GM13977 (cell line): ENCODE results near the gene MYBPH.

Source experiments
- DNase-seq: peaks from one replicate; pipeline ENCODE4 v3.0.0; 2012; ENCODE audit warnings: low spot score
- CTCF ChIP-seq: IDR thresholded peaks from 2 replicates; pipeline ENCODE4 v1.5.1; 2012; ENCODE audit warnings: mild to moderate bottlenecking, control low read depth; ENCODE audit not compliant: insufficient read depth; ENCODE audit errors: extremely low read depth, missing control alignments
- in situ Hi-C: fragments of 300-500 bp; cut with MboI; formaldehyde crosslinking; loops from one replicate; pipeline ENCODE4 v1.12.0; 2022; ENCODE audit warnings: low sequenced_read_pairs, low pct_unique_long_range_greater_than_20kb, mixed read lengths, inconsistent platforms; ENCODE audit not compliant: unreplicated experiment

The MYBPH gene, protein sequence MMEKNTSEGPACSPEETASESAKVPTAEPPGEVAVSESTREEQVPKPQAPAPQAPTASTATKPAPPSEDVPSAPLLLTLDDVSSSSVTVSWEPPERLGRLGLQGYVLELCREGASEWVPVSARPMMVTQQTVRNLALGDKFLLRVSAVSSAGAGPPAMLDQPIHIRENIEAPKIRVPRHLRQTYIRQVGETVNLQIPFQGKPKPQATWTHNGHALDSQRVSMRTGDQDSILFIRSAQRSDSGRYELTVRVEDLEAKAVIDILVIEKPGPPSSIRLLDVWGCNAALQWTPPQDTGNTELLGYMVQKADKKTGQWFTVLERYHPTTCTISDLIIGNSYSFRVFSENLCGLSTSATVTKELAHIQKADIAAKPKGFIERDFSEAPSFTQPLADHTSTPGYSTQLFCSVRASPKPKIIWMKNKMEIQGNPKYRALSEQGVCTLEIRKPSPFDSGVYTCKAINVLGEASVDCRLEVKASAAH

DNA sequence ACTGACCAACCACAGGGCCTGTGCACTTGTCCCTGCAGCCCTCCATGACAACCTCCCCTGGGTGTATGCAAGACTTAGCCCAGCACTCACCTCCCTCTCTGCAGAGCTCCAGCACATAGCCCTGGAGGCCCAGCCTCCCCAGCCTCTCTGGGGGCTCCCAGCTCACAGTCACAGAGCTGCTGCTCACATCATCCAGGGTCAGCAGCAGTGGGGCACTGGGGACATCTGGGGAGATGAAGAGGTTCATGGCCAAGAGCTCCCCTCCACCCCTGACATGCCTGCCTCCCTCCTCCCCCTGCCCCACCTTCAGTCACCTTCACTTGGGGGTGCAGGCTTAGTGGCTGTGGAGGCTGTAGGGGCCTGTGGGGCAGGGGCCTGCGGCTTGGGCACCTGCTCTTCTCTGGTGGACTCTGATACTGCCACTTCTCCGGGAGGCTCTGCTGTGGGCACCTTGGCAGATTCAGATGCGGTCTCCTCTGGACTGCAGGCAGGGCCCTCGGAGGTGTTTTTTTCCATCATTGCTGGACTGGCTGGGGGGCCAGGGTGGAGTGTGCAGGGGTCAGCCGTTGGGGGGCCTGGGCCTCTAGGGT, at the start of gene MYBPH:
TSS of gene MYBPH (minus strand) at position 590 of the 590 bp plus-strand sequence. CDS start at position 519, 71 bp downstream.
- no peak for TF ChIP-seq CTCF
- in situ Hi-C loops = no loop called here
- DNase-seq = no peak

DNA sequence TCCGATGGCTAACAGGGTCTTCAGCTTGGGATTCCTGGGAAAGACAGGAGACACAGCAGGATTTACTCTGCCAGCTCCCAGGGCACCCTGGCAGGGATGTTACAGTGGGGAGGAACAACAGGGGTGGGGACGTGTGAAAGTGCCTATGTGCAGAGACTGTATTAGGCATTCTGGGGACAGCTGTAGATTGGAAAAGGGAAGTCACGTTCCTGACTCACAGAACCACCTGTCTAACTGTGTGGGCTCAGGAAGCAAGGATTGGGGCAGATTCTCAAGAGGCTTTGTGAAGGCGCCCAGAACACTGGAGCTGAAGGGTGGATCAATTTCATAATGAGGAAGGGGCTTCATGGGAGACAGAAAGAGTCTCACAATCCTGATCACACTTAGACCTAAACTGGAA, 49.4 kb upstream of the MYBPH start:
- in situ Hi-C loops = loop anchor here (10.0 kb wide), 1 partner anchor 190 kb away; no protein-coding TSS in a partner anchor
- TF ChIP-seq CTCF = no peak
- DNase-seq = no peak

- DNase-seq = no peak
- TF ChIP-seq CTCF = no peak
- in situ Hi-C loops = loop anchor here (10.0 kb wide), 1 partner anchor 188 kb away; no protein-coding TSS in a partner anchor
Measured at GRCh38 chr1:203223012-203223775, 47.6 kb upstream of the MYBPH start.

- DNase-seq = no peak
- in situ Hi-C loops = loop anchor here (10.0 kb wide), 1 partner anchor 185 kb away; no protein-coding TSS in a partner anchor
- no peak for TF ChIP-seq CTCF
Measured at GRCh38 chr1:203219934-203220333, 44.3 kb upstream of the MYBPH start.

DNA sequence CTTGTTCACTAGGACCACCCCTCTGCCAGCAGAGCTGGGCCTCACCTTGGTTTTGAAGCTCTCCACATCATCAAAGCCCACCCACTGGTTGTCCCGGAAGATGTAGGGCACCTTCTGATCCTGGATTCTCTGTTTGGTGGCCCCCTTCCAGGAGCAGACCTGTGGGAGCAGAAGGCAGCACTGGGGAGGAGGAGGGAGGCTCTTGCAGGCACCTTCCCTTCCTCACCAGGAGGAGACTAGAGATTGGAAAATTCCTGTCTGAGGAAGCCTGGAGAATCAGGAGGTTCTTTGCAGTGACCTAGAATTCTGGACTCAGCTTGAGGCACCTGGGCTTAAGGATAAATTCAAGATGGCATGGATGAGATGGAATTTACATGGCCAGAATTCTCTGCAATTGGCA, 43.5 kb upstream of the MYBPH start:
- no peak for TF ChIP-seq CTCF
- in situ Hi-C loops = no loop called here
- DNase-seq = no peak

DNA sequence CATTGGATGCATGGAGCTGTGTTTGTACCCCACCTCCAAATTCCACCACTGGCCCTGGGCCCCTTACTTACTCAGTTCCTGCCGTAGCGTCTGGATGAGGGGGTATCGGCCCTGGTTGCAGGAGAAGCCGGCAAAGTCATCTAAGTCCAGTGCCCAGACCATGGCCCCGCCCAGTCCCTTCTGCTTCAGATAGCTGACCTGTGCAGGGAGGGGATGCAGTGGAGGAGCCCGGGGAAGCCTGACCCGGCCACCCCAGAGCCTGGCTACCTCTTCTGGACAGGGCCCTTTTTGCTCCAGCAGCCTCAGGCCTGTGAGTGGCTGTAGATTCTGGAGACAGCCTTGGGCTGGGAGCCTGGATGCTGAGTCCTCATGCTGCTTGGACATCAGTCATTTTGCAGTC, 42.0 kb upstream of the MYBPH start:
- DNase-seq = no peak
- in situ Hi-C loops = no loop called here
- no peak for TF ChIP-seq CTCF
